ENCODE measurements around the gene CPEB4. TPM values are rescaled to one million over a fixed set of nuclear protein-coding genes. Genes with fewer than 3 reads are reported as not detected.

CPEB4 gene
- total and polyA plus RNA-seq, 9 of the 15 experiments (the other 6 are each of a cell fraction or from before 2014, with no cell fraction given) = 7.4 to 21.3 (median 12.4) TPM

GRCh38 chr5:173884402-173885053 is 3.6 kb upstream of the CPEB4 start (continued):
- TF ChIP-seq ZNF592 (IDR thresholded peaks at IDR 0.05) = peak; percentile 51; the same call in 1 of the 2 replicates
- 0 out of 2 replicates have a peak, but pooled peaks have one; percentile 47 for TF ChIP-seq KLF16 (IDR thresholded peaks at IDR 0.05)
- TF ChIP-seq JUND (IDR thresholded peaks at IDR 0.05; ENCODE audit: borderline replicate concordance, low read depth, low read length) = peak; percentile 28; the same call in 1 of the 2 replicates
- TF ChIP-seq JUND (tag; IDR thresholded peaks at IDR 0.05; ENCODE audit: borderline replicate concordance, low read depth, low read length) = no peak; the same call in 2 of the 3 replicates
- peak; percentile 33; the same call in 1 of the 2 replicates for TF ChIP-seq POLR2AphosphoS5 (IDR thresholded peaks at IDR 0.05; ENCODE audit: control insufficient read depth, insufficient read depth, low read depth, low read length)
- peak; percentile 68 for TF ChIP-seq NCOR1 (IDR thresholded peaks at IDR 0.05)
- no peak for TF ChIP-seq ZNF407 (IDR thresholded peaks at IDR 0.05; ENCODE audit: low read depth)
- peak in 1 of 2 experiments; percentile 73; a peak in 2 of 4 replicates for TF ChIP-seq TRIM24 (IDR thresholded peaks at IDR 0.05)
- TF ChIP-seq EP300 (IDR thresholded peaks at IDR 0.05; ENCODE audit: low read length) = peak; percentile 74
- 0 out of 2 replicates have a peak, but pooled peaks have one; percentile 40 for TF ChIP-seq SMARCE1 (IDR thresholded peaks at IDR 0.05)
- TF ChIP-seq ZNF174 (CRISPR knock-in tag; IDR thresholded peaks at IDR 0.05) = no peak
- peak; percentile 43 to 92 for TF ChIP-seq HDAC1 (IDR thresholded peaks at IDR 0.05)
- TF ChIP-seq ARID1B (IDR thresholded peaks at IDR 0.05) = peak; percentile 64
- TF ChIP-seq HDAC2 (IDR thresholded peaks at IDR 0.05) = peak; percentile 86
- TF ChIP-seq YY1 (IDR thresholded peaks at IDR 0.05; ENCODE audit: borderline replicate concordance in 1 of 3, control insufficient read depth in 1 of 3, extremely low read depth in 1 of 3, insufficient read depth in 3 of 3, insufficient read length in 1 of 3, insufficient replicate concordance in 2 of 3, low read depth in 1 of 3, low read length in 2 of 3) = no peak
- TF ChIP-seq LCOR (CRISPR knock-in tag; IDR thresholded peaks at IDR 0.05) = peak; percentile 29; the same call in 1 of the 2 replicates
